HPDE6-E6E7 (cell line): Measurements from ENCODE around the gene OR10C1.

ENCODE experiments used
- DNase-seq: peaks from one replicate; pipeline ENCODE4 v3.0.0; 2011; ENCODE audit warnings: missing footprints; ENCODE audit errors: extremely low spot score

OR10C1 gene

GRCh38 chr6:29477923-29478450, 38.9 kb downstream of the OR10C1 start:
- no peak for DNase-seq

- no peak for DNase-seq
These were observed 39.6 kb downstream of the OR10C1 start for GRCh38 chr6:29478740-29479139.

- no peak for DNase-seq
These were observed 40.5 kb downstream of the OR10C1 start for GRCh38 chr6:29479560-29479959.

- DNase-seq = no peak
These were observed 44.1 kb downstream of the OR10C1 start for GRCh38 chr6:29483186-29483585.

GRCh38 chr6:29483735-29484134, 44.6 kb downstream of the OR10C1 start:
- DNase-seq = no peak

GRCh38 chr6:29486577-29486976, 47.5 kb downstream of the OR10C1 start:
- no peak for DNase-seq

GRCh38 chr6:29487131-29487530, 48.0 kb downstream of the OR10C1 start:
- no peak for DNase-seq

- no peak for DNase-seq
These were observed 48.6 kb downstream of the OR10C1 start, which contains the start of gene MAS1L for GRCh38 chr6:29487660-29488059. MAS1L (minus strand) TSS chr6:29487956; CDS start chr6:29487902, 54 bp downstream.

GRCh38 chr6:29488874-29489273, 49.8 kb downstream of the OR10C1 start:
- no peak for DNase-seq

- no peak for DNase-seq
These were observed 50.2 kb downstream of the OR10C1 start for GRCh38 chr6:29489286-29489685.

GRCh38 chr6:29490055-29490454, 50.9 kb downstream of the OR10C1 start:
- DNase-seq = no peak

- DNase-seq = no peak
These were observed 51.4 kb downstream of the OR10C1 start for GRCh38 chr6:29490552-29490951.
